GM18511 (cell line): Measurements from ENCODE around the gene DAP3.

Experiments
- ATAC-seq: cut with Tn5 transposase; IDR thresholded peaks from one replicate; pipeline ENCODE4 v1.9.1; 2021; ENCODE audit warnings: mild to moderate bottlenecking, moderate library complexity; ENCODE audit not compliant: unreplicated experiment

DAP3 gene

GRCh38 chr1:155769257-155769656 is 80.4 kb downstream of the DAP3 start:
- ATAC-seq: no peak

DNA sequence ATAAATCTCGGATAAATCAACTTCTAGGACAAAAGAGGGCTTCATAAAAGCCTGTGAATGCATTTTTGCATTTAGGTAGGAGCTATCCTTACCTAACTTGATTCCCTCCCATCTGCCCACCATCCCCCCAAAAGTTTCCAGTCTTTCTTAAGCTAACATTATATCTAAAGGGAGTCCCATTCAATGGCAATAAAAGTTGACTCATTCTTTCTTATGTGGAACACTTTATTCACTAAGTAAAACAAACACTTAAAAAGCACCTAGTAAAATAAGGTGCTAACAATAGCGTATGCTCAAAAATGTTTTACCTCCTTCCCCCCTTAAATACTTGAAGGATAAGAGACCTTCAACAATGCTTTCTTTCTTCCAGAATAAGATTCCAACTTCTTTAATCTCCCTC is 84.3 kb downstream of the DAP3 start:
- ATAC-seq: no peak

- ATAC-seq: no peak
Observed at GRCh38 chr1:155776414-155776813, 87.5 kb downstream of the DAP3 start.

- no peak for ATAC-seq
Observed at GRCh38 chr1:155777582-155777981, 88.7 kb downstream of the DAP3 start.
